HG02870 (cell line): Measurements from ENCODE around the gene MYH11.

Experiments
- ATAC-seq: cut with Tn5 transposase; IDR thresholded peaks from one replicate; pipeline ENCODE4 v1.9.1; 2021; ENCODE audit warnings: mild to moderate bottlenecking, moderate library complexity; ENCODE audit not compliant: unreplicated experiment

The MYH11 gene

DNA sequence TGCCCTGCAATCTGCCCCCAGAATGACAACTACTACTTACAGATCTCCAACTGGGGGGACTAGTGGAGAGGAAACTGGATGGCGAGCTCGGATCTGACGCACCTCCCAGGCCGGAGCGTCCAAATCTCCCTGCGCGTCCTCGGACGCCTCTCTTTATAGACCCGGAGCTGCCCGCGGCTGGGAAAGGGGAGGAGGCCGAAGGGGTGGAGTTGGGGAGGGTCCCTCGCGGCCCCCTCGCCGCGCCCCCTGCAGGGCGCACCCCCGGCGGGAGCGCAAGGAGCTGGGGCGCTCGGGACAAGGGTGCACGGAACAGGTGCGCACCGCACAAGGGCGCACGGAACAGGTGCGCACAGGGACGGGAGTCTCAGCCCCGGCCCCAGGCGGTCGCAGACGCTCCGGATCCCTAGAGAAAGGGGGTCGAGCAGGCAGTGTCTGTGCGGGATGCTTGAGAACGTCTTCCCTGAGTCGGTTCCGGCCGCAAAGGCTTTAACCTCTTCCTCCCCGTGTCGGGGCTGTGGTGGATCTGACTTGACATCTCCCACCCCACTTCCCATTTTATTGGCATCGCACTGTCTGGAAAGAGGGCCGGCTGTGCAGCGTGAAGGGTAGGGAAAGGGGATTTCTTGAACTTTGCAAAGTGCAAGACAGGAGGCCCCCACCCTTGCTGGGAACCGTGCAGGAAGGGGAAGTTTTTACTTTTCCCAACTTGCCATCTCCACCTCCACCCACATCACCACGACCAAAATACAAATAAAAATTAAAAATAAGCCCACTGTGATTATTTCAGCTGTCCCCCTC, at the start of gene MYH11:
TSS of gene MYH11 (minus strand) at position 128 of the 798 bp plus-strand sequence. CDS start 18,776 bp downstream, outside the sequence.
- no peak for ATAC-seq

DNA sequence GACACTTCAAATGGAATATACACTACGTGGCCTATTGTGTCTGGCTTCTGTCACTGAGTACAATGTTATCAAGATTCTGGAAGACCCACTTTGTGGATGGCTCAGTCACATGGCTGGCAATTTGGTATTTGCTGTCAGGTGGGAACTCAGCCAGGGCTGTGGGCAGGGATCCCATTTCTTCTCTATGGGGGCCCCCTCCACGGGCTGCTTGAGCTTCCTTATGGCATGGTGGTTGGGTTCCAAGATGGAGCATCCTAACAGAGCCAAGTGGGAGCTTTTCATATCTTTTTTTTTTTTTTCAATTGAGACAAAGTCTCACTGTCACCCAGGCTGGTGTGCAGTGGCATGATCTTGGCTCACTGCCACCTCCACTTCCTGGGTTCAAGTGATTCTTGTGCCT, 49.6 kb upstream of the MYH11 start:
- ATAC-seq = no peak

DNA sequence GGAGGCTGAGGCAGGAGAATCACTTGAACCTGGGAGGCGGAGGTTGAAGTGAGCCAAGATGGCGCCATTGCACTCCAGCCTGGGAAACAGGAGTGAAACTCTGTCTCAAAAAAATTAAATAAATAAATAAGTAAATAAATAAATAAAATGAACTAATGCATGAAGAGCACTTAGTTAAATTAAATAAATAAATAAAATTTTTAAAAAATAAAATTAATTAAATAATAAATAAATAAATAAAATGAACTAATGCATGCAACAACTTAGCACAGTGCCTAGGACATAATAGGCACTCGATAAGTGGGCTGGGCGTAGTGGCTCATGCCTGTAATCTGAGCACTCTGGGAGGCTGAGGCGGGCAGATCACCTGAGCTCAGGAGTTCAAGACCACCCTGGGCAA, 47.1 kb upstream of the MYH11 start:
- ATAC-seq = no peak

DNA sequence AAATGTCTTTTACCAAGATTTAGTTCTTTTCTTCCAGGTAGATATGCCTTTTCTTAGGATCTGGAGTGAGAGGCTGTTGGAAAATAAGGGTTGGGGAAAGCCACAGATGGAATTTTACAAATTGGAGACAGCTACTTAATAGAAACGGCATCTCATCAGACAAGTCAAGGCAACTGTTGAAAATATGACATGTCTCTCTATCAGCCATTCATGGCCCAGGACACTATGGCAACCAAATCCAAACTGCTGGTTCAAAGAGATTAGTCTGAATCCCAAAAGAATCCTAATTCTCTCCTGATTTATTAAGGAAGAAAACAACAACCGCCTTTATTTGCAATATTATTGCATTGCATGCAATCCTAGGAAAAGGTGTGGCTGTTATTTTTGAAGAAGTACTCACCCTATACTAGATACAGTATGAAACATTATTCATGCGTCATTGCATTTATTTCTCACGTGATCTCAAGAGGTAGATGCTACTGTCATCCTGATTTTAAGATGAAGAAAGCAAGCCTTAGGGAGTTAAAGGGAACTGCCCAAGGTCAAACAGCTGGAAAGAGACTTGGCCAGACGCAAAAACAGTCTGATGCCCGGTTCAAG, 44.2 kb upstream of the MYH11 start:
- ATAC-seq = no peak

DNA sequence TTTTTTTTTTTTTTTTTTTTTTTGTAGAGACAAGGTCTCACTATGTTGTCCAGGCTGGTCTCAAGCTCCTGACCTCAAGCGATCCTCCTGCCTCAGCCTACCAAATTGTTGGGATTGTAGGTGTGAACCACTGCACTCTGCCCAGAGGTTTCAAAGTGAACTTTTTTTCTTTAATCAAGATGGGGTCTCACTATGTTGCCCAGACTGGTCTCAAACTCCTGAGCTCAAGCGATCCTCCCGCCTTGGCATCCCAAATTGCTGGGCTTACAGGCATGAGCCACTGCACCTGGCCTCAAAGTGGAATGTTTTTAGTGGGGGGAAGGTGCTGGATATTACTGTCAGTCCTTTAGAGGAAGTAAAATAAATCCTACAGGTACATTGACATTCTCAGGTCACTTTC, 43.5 kb upstream of the MYH11 start:
- ATAC-seq = no peak

DNA sequence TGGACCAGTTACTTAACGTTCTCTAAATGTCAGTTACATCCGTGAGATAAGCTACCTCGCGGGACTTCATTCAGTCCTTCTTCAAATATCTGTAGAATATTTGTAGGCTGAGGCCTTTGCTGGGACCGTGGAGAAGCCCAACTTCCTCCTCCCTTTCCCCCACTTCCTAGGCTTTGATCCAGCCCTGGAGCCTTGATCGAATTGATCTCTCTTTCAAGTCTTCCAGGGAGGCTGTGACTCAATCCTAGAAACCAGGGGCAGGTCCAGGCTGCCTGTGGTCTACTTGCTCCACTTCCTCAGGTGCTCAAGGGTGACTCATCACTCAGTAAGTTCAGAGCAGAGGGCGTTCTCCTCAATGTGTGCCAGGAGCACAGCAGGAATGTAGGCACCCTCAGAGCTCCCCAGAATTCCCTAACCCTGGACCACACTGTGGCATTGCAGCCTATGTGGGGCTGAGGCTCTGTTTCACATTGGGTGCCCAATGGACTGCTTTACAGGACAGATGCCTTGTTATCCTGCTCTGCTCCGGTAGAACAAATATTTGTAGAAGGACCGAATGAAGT, 42.8 kb upstream of the MYH11 start:
- peak; percentile 68 for ATAC-seq

DNA sequence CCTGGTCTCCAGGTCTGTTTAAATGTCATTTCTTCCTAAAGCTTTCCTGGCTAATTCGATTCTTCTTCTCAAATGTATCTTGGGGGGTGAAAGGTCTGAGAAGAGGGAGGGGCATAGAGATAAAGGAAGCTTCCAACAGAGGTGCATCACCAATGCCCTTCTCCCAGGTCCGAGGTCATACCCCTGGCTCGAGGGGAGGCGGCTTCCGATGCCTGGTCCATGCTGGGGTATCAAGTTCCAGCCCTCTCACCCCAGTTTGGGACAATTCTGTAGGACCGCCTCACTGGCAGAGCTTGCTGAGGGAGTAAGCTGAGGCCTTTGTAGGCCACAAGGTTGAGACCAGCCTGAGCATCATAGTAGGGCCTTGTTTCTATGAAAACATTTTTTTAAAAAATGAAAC, 41.8 kb upstream of the MYH11 start:
- ATAC-seq = no peak

DNA sequence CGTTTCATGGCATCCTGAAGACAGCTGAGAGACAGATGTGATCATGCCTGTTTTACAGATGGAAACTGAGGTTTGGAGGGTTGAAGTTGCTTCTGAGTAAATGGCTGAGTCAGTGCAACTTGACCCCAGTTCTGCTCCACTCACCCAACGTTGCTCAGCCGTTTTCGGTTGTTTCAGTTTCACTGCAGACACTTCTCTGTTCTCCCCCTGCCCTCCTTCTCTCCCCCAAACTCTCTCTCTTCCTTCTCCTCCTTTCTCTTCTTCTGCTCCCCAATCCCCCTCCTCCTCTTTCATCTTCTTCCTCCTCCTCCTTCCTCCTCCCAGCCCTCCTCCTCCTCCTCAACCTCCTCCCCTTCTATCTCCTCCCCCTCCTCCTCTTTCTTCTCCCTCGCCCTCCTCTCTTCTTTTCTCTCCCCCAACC, 41.0 kb upstream of the MYH11 start:
- peak; percentile 69 for ATAC-seq

DNA sequence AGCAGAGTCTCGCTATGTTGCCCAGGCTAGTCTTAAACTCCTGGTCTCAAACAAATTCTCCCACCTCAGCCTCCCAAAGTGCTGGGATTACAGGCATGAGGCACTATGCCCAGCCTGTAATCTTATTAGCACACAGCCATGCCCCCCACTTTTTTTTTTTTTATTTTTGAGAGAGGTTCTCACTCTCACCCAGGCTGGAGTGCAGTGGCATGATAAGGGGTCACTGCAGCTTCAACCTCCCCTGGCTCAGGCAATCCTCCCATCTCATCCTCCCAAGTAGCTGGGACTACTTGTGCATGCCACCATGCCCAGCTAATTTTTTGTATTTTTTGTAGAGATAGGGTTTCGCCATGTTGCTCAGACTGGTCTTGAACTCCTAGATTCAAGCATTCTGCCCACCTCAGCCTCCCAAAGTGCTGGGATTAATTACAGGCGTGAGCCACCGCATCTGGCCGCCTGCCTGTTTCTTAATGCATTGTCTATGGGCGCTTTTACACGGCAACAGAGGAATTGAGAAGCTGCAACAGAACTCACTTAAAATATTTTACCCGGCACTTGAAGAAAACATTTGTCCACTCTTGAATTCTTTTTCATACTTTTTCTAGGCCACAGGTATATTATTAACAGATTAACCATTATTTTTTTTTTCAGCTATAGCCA, 40.4 kb upstream of the MYH11 start:
- no peak for ATAC-seq

DNA sequence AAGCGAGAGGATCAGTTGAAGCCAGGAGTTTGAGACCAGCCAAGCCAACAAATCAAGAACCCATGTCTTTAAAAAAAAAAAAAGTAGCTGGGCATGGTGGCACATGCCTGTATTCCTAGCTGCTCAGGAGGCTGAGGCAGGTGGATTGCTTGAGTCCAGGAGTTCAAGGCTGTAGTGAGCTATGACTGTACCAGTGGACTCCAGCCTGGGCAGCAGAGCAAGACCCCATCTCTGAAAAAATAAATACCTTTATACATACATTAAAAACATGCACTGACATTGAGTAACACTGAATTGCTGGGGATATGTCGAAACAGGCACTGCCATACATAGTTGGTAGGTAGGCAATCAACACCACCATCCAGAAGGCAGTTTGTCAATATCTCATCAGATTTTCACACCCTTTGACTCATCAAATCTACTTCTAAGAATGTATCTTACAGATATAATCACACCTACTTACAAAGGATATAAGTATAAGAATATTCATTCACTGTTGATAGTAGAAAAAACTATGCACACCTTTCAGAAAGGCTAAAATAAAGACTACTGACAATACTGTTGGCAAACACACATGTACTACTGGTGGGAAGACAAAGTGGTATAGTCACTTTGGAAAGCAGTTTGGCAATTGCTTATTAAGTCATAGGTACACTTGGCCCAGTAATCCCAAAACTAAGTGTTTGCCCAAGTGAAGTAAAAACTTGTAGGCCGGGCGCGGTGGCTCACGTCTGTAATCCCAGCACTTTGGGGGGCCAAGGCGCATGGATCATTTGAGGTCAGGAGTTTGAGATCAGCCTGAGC, 37.9 kb upstream of the MYH11 start:
- no peak for ATAC-seq

DNA sequence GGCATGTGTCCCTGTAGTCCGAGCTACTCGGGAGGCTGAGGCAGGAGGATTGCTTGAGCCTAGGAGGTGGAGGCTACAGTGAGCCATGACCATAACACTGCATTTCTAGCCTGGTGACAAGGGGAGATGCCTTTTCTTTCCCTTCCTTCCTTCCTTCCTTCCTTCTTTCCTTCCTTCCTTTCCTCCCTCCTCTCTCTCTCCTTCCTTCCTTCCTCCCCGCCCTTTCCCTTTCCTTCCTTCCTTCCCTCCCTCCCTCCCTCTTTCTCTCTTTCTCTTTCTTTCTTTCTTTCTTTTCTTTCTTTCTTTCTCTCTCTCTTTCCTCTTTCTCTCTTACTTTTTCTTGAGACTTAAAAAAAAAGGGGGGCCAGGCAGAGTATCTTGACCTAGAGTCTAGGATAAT, 34.7 kb upstream of the MYH11 start:
- no peak for ATAC-seq

DNA sequence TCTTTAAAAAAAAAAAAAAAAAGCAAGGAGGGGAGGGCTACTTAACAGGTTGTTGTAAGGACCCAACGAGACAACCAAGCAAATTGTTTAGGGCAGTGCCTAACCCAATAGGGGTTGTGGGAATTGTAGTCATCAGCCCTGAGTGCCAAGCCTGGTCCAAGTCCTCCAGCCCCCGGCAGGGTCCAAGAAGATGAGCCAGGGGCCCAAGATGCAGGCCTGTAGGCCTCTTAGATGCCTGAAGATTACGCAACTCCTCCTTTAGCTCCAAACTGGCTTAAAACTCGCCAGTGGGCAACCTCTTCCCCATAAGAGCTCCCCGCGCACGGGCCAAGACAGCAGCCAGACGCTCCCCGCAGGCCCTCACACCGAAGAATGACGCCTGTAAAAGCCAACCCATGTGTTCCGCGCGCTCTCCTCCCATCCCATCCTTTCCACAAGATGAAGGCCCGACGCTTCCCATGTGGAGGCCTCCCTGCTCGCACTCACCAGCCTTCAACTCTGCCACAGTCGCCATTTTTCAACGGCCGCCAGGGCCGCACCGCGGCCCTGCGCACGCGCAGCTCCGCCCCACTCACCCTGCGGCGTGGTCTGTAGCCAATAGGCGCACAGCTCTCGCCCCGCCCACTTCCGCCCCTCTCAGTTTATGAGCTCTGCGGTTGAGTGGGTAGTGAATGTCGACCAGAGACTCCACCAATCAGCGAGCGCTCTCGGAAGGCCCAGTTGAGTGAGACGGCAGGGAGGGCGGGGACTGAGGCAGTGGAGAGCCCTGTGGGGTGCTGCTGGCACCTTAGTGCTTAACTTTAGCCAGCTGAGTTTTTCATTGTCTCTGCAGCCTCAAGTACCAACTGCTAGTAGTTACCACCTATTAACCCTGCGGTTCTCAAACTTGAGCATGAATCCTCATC, 31.5 kb upstream of the MYH11 start, which contains the start of gene CEP20:
TSS of gene CEP20 (minus strand) at position 532 of the 905 bp plus-strand sequence. CDS start at position 514, 18 bp downstream.
- peak; percentile 96 for ATAC-seq

DNA sequence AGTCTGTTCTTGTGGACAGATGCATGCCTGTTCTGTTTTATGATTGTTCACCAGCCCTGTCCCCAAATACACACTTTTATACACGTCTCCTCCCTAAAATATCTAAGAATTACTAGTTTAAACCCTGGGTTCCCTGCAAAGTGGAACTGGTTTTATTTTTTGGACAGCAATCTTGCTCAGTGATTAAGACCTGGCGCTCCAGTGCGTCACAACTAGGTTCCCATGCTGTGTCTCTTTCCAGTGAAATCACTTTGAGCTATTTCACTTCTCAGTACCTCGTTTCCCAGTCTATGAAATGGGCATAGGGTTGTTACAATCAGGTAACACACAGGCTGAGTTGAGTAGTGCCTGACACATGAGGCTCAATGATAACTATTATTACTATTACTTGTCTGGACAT, 30.5 kb upstream of the MYH11 start:
- no peak for ATAC-seq

DNA sequence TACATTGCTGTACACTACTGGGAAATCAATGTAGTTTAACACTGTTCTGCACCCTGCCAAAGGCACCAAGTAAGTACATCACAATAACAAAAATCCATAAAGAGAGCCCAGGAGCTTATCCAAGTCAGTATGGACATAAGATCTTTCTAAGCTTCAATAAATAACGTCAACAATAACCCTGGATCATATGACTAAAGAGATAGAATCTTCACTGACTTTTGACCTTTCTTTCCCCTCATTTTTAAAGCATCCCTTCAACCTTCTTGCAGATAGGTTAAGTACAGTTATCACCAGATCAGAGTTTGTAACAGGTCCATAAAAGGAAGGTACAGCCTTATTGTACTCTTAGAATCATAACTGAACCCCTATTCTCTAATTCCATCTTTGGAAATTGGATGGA, 29.2 kb upstream of the MYH11 start:
- ATAC-seq = no peak

DNA sequence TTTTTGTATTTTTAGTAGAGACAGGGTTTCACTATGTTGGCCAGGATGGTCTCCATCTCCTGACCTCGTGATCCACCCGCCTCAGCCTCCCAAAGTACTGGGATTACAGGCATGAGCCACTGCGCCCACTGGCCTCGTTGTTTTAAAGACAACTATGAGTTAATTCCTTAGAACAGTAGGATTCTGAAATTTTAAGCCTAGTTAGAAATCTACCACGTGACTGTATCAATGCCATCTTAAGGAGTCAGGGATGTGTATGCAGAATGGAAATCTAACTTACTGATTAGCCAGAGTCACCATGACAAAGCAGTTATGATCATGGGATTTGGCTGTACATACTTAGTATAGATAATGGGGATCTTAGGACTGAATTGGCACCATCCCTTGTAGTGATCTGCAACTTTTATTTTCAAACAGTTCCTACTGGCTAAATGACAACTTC, 28.8 kb upstream of the MYH11 start:
- ATAC-seq = no peak

DNA sequence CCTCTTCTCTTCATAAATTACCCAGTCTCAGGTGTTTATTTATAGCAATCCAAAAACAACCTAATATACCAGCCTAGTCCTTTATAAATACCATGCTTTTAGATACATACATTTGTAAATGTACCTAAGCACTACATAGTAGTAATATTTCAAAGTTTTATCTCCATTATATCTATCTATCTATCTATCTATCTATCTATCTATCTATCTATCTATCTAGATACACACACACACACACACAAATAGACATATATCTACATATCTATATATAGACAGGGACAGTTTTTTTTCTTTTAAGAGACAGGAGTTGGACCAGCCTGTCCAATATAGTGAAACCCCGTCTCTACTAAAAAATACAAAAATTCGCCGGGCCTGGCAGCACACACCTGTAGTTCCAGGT, 25.7 kb upstream of the MYH11 start:
- ATAC-seq = no peak

DNA sequence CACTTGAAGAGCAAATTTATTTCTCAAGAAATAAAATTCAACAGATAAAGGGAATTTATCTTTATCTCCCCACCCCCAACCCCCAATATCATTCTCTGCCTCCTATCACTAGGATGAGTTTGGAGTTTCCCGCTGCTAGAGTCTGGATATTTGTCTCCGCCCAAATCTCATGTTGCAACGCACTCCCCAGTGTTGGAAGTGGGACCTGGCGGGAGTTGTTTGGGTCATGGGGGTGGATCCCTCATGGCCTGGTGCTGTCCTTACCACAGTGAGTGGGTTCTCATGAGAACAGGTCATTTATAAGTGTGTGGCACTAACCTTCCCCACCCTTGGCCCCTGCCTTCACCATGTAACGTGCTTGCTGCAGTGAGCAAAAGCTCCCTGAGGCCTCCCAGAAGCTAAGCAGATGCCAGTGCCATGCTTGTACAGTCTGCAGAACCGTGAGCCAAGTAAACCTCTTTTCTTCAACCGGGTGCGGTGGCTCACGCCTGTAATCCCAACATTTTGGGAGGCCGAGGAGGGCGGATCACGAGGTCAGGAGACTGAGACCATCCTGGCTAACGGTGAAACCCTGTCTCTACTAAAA, 25.1 kb upstream of the MYH11 start:
- ATAC-seq = no peak

DNA sequence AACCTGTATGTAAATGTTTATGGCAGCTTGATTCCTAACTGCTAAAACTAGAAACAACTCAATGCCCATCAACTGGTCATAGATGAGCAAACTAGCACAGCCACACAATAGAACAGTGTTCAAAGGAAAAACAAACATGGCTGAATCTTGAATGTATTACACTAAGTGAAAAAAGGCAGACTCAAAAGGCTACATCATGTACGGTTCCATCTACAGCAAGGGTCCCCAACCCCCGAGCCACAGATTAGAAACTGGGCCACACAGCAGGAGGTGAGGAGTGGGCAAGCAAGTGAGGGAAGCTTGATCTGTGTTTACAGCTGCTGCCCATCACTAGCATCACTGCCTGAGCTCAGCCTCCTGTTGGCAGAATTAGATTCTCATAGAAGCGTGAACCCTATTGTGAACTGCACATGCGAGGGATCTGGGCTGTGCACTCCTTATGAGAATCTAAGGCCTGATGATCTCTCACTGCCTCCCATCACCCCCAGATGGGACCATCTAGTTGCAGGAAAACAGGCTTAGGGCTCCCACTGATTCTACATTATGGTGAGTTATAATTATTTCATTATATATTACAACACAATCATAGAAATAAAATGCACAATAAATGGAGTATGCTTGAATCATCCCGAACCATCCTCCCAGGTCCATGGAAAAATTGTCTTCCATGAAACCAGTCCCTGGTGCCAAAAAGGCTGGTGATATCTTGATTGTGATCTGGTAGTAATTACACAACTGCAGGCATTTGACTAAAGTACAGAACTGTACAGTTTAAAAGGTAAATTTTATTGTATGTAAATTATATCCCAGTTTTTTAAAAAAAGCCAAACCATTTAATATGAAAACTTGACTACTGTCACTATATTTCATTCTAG, 23.8 kb upstream of the MYH11 start:
- ATAC-seq = no peak
